ENCODE measurements around the gene UQCRC2. TPM values are rescaled to one million over a fixed set of nuclear protein-coding genes. Genes with fewer than 3 reads are reported as not detected.

The UQCRC2 gene
- total and polyA plus RNA-seq, 4 donors, result 122 to 143 (median 131) TPM

GRCh38 chr16:22007509-22008214, 54.5 kb downstream of the UQCRC2 start, which contains the start of gene MOSMO:
MOSMO (plus strand) TSS chr16:22008111; CDS start chr16:22008302, 191 bp downstream.
- DNase-seq (peak; percentile 82 to 94), ATAC-seq (ENCODE audit: low FRiP score) (peak; percentile 92)
- intact Hi-C loops (cut with DNase I), result loop anchor here in 1 of 2 donors (2.0 kb wide), 2 partner anchors 69 to 289 kb away; partner anchors contain the start of gene POLR3E
- H3K4me1 ChIP-seq (ENCODE audit: control insufficient read depth in 1 of 2, insufficient read depth in 2 of 2, low read length in 2 of 2), result no peaks in the 10 kb centered on the region
- peak within 1 kb of the TSS in 1 of 2 donors; percentile 14 for H3K27ac ChIP-seq (ENCODE audit: low read depth in 1 of 2, low read length in 2 of 2)
- H3K9me3 ChIP-seq (ENCODE audit: control insufficient read depth, low read length), result no peaks in the 10 kb centered on the region
- H3K36me3 ChIP-seq (ENCODE audit: control insufficient read depth in 1 of 2, insufficient read depth in 2 of 2, low read length in 1 of 2), result no peaks in the 10 kb centered on the region
- 0% methylated on average over 29 to 78 of the region's 78 CpGs for WGBS, 2 donors
- no peaks in the 10 kb centered on the region for H3K27me3 ChIP-seq (ENCODE audit: control insufficient read depth in 1 of 2, insufficient read depth in 2 of 2, low read length in 1 of 2)
- H3K4me3 ChIP-seq (ENCODE audit: low read length in 2 of 2), result peak within 1 kb of the TSS; percentile 84 to 95

DNA sequence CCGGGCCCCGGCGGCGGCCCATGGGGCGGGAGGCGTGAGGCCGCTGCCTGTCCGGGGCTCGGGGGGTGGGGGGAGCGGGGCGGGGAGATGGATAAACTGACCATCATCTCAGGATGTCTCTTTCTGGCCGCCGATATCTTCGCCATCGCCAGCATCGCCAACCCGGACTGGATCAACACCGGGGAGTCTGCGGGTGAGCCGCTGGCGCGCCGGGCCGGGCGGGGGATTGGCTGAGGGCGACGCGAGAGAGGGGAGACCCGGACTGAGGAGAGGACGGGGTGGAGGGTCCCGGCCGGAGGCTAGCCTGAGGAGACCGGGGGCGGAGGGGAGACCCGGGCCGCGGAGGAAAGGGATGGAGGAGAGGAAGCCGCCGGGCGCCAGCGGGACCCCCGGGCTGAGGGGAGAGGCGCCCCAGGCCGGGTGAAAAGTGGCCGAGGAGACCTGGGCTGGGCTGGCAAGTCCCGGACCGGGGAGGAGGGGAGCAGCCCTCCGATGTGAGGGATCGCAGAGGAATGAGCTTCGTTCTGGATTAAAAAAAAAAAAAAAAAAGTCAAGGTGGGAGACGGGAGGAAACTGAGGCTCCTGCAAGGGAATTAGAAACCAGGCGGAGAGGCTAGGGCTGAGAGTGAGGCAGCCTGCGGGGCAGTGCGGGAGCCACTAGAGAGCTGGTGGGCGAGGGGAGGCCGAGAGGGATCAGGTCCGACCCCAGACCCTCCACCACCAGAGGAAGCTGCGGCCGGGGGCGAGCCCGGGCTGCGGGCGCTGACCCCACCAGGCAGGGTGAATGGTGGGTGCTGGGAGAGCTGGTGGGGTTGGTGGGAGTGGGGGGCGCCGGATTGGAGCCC, 55.3 kb downstream of the UQCRC2 start:
- ATAC-seq (ENCODE audit: low FRiP score), result peak; percentile 20
- intact Hi-C loops (cut with DNase I), result loop anchor here in 1 of 2 donors (2.0 kb wide), 2 partner anchors 68 to 288 kb away; partner anchors contain the start of gene POLR3E
- H3K36me3 ChIP-seq (ENCODE audit: control insufficient read depth in 1 of 2, insufficient read depth in 2 of 2, low read length in 1 of 2), result no peaks in the 10 kb centered on the region
- H3K4me1 ChIP-seq (ENCODE audit: control insufficient read depth in 1 of 2, insufficient read depth in 2 of 2, low read length in 2 of 2), result no peaks in the 10 kb centered on the region
- H3K27me3 ChIP-seq (ENCODE audit: control insufficient read depth in 1 of 2, insufficient read depth in 2 of 2, low read length in 1 of 2), result no peaks in the 10 kb centered on the region
- H3K4me3 ChIP-seq (ENCODE audit: low read length in 2 of 2), result peak overlapping the region; percentile 84 to 95
- no peaks in the 10 kb centered on the region for H3K9me3 ChIP-seq (ENCODE audit: control insufficient read depth, low read length)
- H3K27ac ChIP-seq (ENCODE audit: low read depth in 1 of 2, low read length in 2 of 2), result no peak overlapping the region
- DNase-seq, result peak in 1 of 2 donors; percentile 78
- 1% methylated on average over 57 to 65 of the region's 65 CpGs for WGBS, 2 donors

DNA sequence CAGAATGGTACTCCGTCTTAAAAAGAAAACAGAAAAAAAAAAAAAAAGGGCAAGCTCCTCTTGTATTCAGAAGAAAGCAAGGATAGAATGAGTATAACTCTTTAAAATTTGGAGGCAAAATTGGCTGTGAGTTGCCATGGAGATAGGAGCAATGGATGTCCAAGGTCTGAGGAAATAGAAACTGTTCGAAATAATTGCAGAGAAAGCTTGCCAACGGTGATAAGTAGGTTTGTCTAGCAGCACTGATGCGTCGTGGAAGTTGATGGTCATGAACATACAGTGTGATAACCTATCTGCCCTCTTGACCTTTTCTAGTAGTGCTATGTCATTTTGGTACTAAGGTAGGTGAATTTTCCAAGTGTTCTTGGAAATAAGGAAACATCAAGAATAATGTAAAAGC, 57.7 kb downstream of the UQCRC2 start:
- Histone ChIP-seq H3K9me3 (ENCODE audit: control insufficient read depth, low read length) (no peaks in the 10 kb centered on the region), H3K36me3 (ENCODE audit: control insufficient read depth in 1 of 2, insufficient read depth in 2 of 2, low read length in 1 of 2) (no peaks in the 10 kb centered on the region), H3K27ac (ENCODE audit: low read depth in 1 of 2, low read length in 2 of 2) (no peak overlapping the region), H3K4me1 (ENCODE audit: control insufficient read depth in 1 of 2, insufficient read depth in 2 of 2, low read length in 2 of 2) (no peaks in the 10 kb centered on the region), H3K27me3 (ENCODE audit: control insufficient read depth in 1 of 2, insufficient read depth in 2 of 2, low read length in 1 of 2) (no peaks in the 10 kb centered on the region), H3K4me3 (ENCODE audit: low read length in 2 of 2) (no peak overlapping the region)
- ATAC-seq (ENCODE audit: low FRiP score) (no peak), DNase-seq (no peak)
- WGBS, 2 donors, result 77 to 78% methylated on average over 5 of the region's 5 CpGs
- intact Hi-C loops (cut with DNase I), result no loop called here

GRCh38 chr16:22012241-22012640, 59.1 kb downstream of the UQCRC2 start:
- H3K27me3 ChIP-seq (ENCODE audit: control insufficient read depth in 1 of 2, insufficient read depth in 2 of 2, low read length in 1 of 2), result no peaks in the 10 kb centered on the region
- ATAC-seq (ENCODE audit: low FRiP score), result no peak
- H3K36me3 ChIP-seq (ENCODE audit: control insufficient read depth in 1 of 2, insufficient read depth in 2 of 2, low read length in 1 of 2), result no peaks in the 10 kb centered on the region
- 35 to 39% methylated on average over 2 of the region's 2 CpGs for WGBS, 2 donors
- no peaks in the 10 kb centered on the region for H3K9me3 ChIP-seq (ENCODE audit: control insufficient read depth, low read length)
- no peak for DNase-seq
- H3K27ac ChIP-seq (ENCODE audit: low read depth in 1 of 2, low read length in 2 of 2), result no peak overlapping the region
- intact Hi-C loops (cut with DNase I), result no loop called here
- H3K4me1 ChIP-seq (ENCODE audit: control insufficient read depth in 1 of 2, insufficient read depth in 2 of 2, low read length in 2 of 2), result no peaks in the 10 kb centered on the region
- no peak overlapping the region for H3K4me3 ChIP-seq (ENCODE audit: low read length in 2 of 2)

- H3K9me3 ChIP-seq (ENCODE audit: control insufficient read depth, low read length), result no peaks in the 10 kb centered on the region
- WGBS, 2 donors, result 88 to 92% methylated on average over 4 of the region's 4 CpGs
- no peak overlapping the region for H3K4me3 ChIP-seq (ENCODE audit: low read length in 2 of 2)
- H3K27me3 ChIP-seq (ENCODE audit: control insufficient read depth in 1 of 2, insufficient read depth in 2 of 2, low read length in 1 of 2), result no peaks in the 10 kb centered on the region
- no peaks in the 10 kb centered on the region for H3K36me3 ChIP-seq (ENCODE audit: control insufficient read depth in 1 of 2, insufficient read depth in 2 of 2, low read length in 1 of 2)
- H3K4me1 ChIP-seq (ENCODE audit: control insufficient read depth in 1 of 2, insufficient read depth in 2 of 2, low read length in 2 of 2), result no peaks in the 10 kb centered on the region
- no peak overlapping the region for H3K27ac ChIP-seq (ENCODE audit: low read depth in 1 of 2, low read length in 2 of 2)
- DNase-seq, result no peak
- intact Hi-C loops (cut with DNase I), result no loop called here
- no peak for ATAC-seq (ENCODE audit: low FRiP score)
Measured at GRCh38 chr16:22013486-22013885, 60.3 kb downstream of the UQCRC2 start.

GRCh38 chr16:22014271-22014873, 61.2 kb downstream of the UQCRC2 start:
- ATAC-seq (ENCODE audit: low FRiP score) (no peak), DNase-seq (no peak)
- Histone ChIP-seq H3K9me3 (ENCODE audit: control insufficient read depth, low read length) (no peaks in the 10 kb centered on the region), H3K4me1 (ENCODE audit: control insufficient read depth in 1 of 2, insufficient read depth in 2 of 2, low read length in 2 of 2) (no peaks in the 10 kb centered on the region), H3K36me3 (ENCODE audit: control insufficient read depth in 1 of 2, insufficient read depth in 2 of 2, low read length in 1 of 2) (no peaks in the 10 kb centered on the region), H3K4me3 (ENCODE audit: low read length in 2 of 2) (no peak overlapping the region), H3K27me3 (ENCODE audit: control insufficient read depth in 1 of 2, insufficient read depth in 2 of 2, low read length in 1 of 2) (no peaks in the 10 kb centered on the region), H3K27ac (ENCODE audit: low read depth in 1 of 2, low read length in 2 of 2) (no peak overlapping the region)
- 84 to 91% methylated on average over 2 of the region's 2 CpGs for WGBS, 2 donors
- intact Hi-C loops (cut with DNase I), result no loop called here

- H3K27ac ChIP-seq (ENCODE audit: low read depth in 1 of 2, low read length in 2 of 2), result no peak overlapping the region
- WGBS, 2 donors, result 92% methylated on average over 4 of the region's 4 CpGs
- H3K4me1 ChIP-seq (ENCODE audit: control insufficient read depth in 1 of 2, insufficient read depth in 2 of 2, low read length in 2 of 2), result no peaks in the 10 kb centered on the region
- DNase-seq (no peak), ATAC-seq (ENCODE audit: low FRiP score) (no peak)
- H3K36me3 ChIP-seq (ENCODE audit: control insufficient read depth in 1 of 2, insufficient read depth in 2 of 2, low read length in 1 of 2), result no peaks in the 10 kb centered on the region
- intact Hi-C loops (cut with DNase I), result no loop called here
- H3K9me3 ChIP-seq (ENCODE audit: control insufficient read depth, low read length), result no peaks in the 10 kb centered on the region
- no peaks in the 10 kb centered on the region for H3K27me3 ChIP-seq (ENCODE audit: control insufficient read depth in 1 of 2, insufficient read depth in 2 of 2, low read length in 1 of 2)
- H3K4me3 ChIP-seq (ENCODE audit: low read length in 2 of 2), result no peak overlapping the region
Measured at GRCh38 chr16:22016927-22017326, 63.8 kb downstream of the UQCRC2 start.

DNA sequence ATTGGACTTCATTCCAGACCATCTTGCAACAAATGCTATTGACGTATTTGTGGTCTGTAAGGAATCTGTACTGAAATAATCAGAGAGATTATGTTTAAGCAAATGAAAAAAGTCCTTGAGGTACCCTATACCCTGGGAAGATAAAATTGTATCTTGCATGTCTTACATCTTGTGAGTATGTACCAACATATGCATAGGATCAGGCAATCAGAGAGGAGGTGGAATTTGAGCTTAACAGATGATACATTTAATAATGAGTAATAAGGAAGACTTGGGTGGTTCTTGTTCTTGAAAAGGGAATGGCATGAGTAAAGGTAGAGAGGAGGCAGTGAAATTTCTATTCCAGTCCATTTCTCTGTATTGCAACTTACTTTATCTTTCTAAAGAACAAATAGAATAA, 65.4 kb downstream of the UQCRC2 start:
- ATAC-seq (ENCODE audit: low FRiP score) (no peak), DNase-seq (no peak)
- no peaks in the 10 kb centered on the region for H3K36me3 ChIP-seq (ENCODE audit: control insufficient read depth in 1 of 2, insufficient read depth in 2 of 2, low read length in 1 of 2)
- no peaks in the 10 kb centered on the region for H3K9me3 ChIP-seq (ENCODE audit: control insufficient read depth, low read length)
- no peaks in the 10 kb centered on the region for H3K4me1 ChIP-seq (ENCODE audit: control insufficient read depth in 1 of 2, insufficient read depth in 2 of 2, low read length in 2 of 2)
- no peak overlapping the region for H3K4me3 ChIP-seq (ENCODE audit: low read length in 2 of 2)
- 90 to 96% methylated on average over 1 of the region's 1 CpG for WGBS, 2 donors
- H3K27me3 ChIP-seq (ENCODE audit: control insufficient read depth in 1 of 2, insufficient read depth in 2 of 2, low read length in 1 of 2), result no peaks in the 10 kb centered on the region
- no peak overlapping the region for H3K27ac ChIP-seq (ENCODE audit: low read depth in 1 of 2, low read length in 2 of 2)
- intact Hi-C loops (cut with DNase I), result no loop called here

All from aorta (tissue), 5 donors.